ENCODE measurements around the gene CCDC14. TPM values are rescaled to one million over a fixed set of nuclear protein-coding genes. Genes with fewer than 3 reads are reported as not detected.
"Not testable (repeated sequence)": the region's sequence is repeated elsewhere in the genome, so short reads cannot be mapped to it uniquely, and the experiment has no call there.

CCDC14 gene
- total RNA-seq, 1 donor from 2014 or later = 83.3 TPM

- Mint-ChIP-seq H3K36me3 (no peaks in the 10 kb centered on the region), H3K4me1 (ENCODE audit: unreplicated experiment) (no peaks in the 10 kb centered on the region), H3K27ac (no peak overlapping the region), H3K9me3 (no peaks in the 10 kb centered on the region), H3K27me3 (peaks cover 12% of the 10 kb centered on the region), H3K4me3 (no peak overlapping the region)
- no peak for TF ChIP-seq CTCF (conservative IDR thresholded peaks at IDR 0.05)
- no peak for DNase-seq (ENCODE audit: extremely low spot score, unreplicated experiment)
These were observed 61.6 kb downstream of the CCDC14 start for GRCh38 chr3:123899300-123899865.

- Mint-ChIP-seq H3K9me3 (no peaks in the 10 kb centered on the region), H3K27ac (no peak overlapping the region), H3K27me3 (peaks cover 12% of the 10 kb centered on the region), H3K4me3 (no peak overlapping the region), H3K4me1 (ENCODE audit: unreplicated experiment) (no peaks in the 10 kb centered on the region), H3K36me3 (no peaks in the 10 kb centered on the region)
- DNase-seq (ENCODE audit: extremely low spot score, unreplicated experiment) = no peak
- no peak for TF ChIP-seq CTCF (conservative IDR thresholded peaks at IDR 0.05)
These were observed 68.0 kb downstream of the CCDC14 start for GRCh38 chr3:123893012-123893411.

- H3K4me1 Mint-ChIP-seq (ENCODE audit: unreplicated experiment) = no peaks in the 10 kb centered on the region
- H3K4me3 Mint-ChIP-seq = no peak overlapping the region
- peaks cover 16% of the 10 kb centered on the region for H3K27me3 Mint-ChIP-seq
- DNase-seq (ENCODE audit: extremely low spot score, unreplicated experiment) = no peak
- H3K9me3 Mint-ChIP-seq = no peaks in the 10 kb centered on the region
- H3K36me3 Mint-ChIP-seq = no peaks in the 10 kb centered on the region
- H3K27ac Mint-ChIP-seq = no peak overlapping the region
- no peak for TF ChIP-seq CTCF (conservative IDR thresholded peaks at IDR 0.05)
These were observed 68.8 kb downstream of the CCDC14 start for GRCh38 chr3:123892195-123892594.

GRCh38 chr3:123890991-123891390, 70.0 kb downstream of the CCDC14 start:
- not testable (repeated sequence) for H3K9me3 Mint-ChIP-seq; H3K27ac Mint-ChIP-seq; H3K4me3 Mint-ChIP-seq; DNase-seq (ENCODE audit: extremely low spot score, unreplicated experiment); H3K4me1 Mint-ChIP-seq (ENCODE audit: unreplicated experiment); H3K36me3 Mint-ChIP-seq
- H3K27me3 Mint-ChIP-seq = peaks cover 19% of the 10 kb centered on the region

- not testable (repeated sequence) for H3K4me3 Mint-ChIP-seq; H3K36me3 Mint-ChIP-seq; H3K4me1 Mint-ChIP-seq (ENCODE audit: unreplicated experiment); H3K9me3 Mint-ChIP-seq; DNase-seq (ENCODE audit: extremely low spot score, unreplicated experiment); H3K27ac Mint-ChIP-seq
- peaks cover 27% of the 10 kb centered on the region for H3K27me3 Mint-ChIP-seq
These were observed 70.9 kb downstream of the CCDC14 start for GRCh38 chr3:123890162-123890561.

GRCh38 chr3:123884993-123885392, 76.0 kb downstream of the CCDC14 start:
- Mint-ChIP-seq H3K36me3 (no peaks in the 10 kb centered on the region), H3K4me3 (peak overlapping the region; percentile 50), H3K9me3 (no peaks in the 10 kb centered on the region), H3K4me1 (ENCODE audit: unreplicated experiment) (peaks cover 8% of the 10 kb centered on the region), H3K27ac (no peak overlapping the region), H3K27me3 (peaks cover 64% of the 10 kb centered on the region)
- DNase-seq (ENCODE audit: extremely low spot score, unreplicated experiment) = no peak
- no peak for TF ChIP-seq CTCF (conservative IDR thresholded peaks at IDR 0.05)
